ENCODE results near the gene CHCHD6. TPM values are rescaled to one million over a fixed set of nuclear protein-coding genes. Genes with fewer than 3 reads are reported as not detected.

The CHCHD6 gene
- polyA plus RNA-seq, 1 donor from 2014 or later = 102 TPM

DNA sequence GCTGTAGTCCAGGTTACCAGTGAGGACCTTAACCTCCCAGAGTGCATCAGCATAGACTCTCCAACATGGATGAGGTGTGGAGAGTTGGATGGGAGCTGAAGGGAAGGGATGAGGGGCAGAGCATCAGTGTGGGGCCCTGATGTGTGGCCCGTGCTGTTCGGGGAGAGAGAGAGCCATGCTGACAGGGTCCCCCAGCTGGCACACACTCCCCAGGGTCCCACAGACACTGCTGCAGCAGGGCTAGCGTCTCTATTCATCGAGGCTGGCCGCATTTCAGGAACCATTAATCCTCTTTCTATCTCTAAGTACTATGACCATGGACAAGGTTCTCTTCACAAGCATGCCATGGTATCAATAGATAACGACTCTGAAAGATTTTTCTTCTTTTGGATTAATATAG lies 192.9 kb downstream of the CHCHD6 start:
- no peaks in the 10 kb centered on the region for H3K9me2 ChIP-seq (ENCODE audit: insufficient read depth, low read length)
- TF ChIP-seq POLR2AphosphoS5 (IDR thresholded peaks at IDR 0.05) = no peak
- TF ChIP-seq RAD21 (conservative IDR thresholded peaks at IDR 0.05) = no peak
- no peak for TF ChIP-seq TAF1 (IDR thresholded peaks at IDR 0.05; ENCODE audit: low read depth)
- no peak for TF ChIP-seq EZH2 (IDR thresholded peaks at IDR 0.05; ENCODE audit: borderline replicate concordance, insufficient read depth, low read length, poor library complexity, severe bottlenecking)
- no peak for TF ChIP-seq SMC3 (conservative IDR thresholded peaks at IDR 0.05; ENCODE audit: poor library complexity)
- TF ChIP-seq, protein P1, sequence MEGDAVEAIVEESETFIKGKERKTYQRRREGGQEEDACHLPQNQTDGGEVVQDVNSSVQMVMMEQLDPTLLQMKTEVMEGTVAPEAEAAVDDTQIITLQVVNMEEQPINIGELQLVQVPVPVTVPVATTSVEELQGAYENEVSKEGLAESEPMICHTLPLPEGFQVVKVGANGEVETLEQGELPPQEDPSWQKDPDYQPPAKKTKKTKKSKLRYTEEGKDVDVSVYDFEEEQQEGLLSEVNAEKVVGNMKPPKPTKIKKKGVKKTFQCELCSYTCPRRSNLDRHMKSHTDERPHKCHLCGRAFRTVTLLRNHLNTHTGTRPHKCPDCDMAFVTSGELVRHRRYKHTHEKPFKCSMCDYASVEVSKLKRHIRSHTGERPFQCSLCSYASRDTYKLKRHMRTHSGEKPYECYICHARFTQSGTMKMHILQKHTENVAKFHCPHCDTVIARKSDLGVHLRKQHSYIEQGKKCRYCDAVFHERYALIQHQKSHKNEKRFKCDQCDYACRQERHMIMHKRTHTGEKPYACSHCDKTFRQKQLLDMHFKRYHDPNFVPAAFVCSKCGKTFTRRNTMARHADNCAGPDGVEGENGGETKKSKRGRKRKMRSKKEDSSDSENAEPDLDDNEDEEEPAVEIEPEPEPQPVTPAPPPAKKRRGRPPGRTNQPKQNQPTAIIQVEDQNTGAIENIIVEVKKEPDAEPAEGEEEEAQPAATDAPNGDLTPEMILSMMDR (IDR thresholded peaks at IDR 0.05; ENCODE audit: poor library complexity, severe bottlenecking) = no peak
- no peak for TF ChIP-seq EP300 (conservative IDR thresholded peaks at IDR 0.05; ENCODE audit: poor library complexity, severe bottlenecking)
- TF ChIP-seq MXI1 (conservative IDR thresholded peaks at IDR 0.05; ENCODE audit: poor library complexity, severe bottlenecking) = no peak
- TF ChIP-seq, protein P2, sequence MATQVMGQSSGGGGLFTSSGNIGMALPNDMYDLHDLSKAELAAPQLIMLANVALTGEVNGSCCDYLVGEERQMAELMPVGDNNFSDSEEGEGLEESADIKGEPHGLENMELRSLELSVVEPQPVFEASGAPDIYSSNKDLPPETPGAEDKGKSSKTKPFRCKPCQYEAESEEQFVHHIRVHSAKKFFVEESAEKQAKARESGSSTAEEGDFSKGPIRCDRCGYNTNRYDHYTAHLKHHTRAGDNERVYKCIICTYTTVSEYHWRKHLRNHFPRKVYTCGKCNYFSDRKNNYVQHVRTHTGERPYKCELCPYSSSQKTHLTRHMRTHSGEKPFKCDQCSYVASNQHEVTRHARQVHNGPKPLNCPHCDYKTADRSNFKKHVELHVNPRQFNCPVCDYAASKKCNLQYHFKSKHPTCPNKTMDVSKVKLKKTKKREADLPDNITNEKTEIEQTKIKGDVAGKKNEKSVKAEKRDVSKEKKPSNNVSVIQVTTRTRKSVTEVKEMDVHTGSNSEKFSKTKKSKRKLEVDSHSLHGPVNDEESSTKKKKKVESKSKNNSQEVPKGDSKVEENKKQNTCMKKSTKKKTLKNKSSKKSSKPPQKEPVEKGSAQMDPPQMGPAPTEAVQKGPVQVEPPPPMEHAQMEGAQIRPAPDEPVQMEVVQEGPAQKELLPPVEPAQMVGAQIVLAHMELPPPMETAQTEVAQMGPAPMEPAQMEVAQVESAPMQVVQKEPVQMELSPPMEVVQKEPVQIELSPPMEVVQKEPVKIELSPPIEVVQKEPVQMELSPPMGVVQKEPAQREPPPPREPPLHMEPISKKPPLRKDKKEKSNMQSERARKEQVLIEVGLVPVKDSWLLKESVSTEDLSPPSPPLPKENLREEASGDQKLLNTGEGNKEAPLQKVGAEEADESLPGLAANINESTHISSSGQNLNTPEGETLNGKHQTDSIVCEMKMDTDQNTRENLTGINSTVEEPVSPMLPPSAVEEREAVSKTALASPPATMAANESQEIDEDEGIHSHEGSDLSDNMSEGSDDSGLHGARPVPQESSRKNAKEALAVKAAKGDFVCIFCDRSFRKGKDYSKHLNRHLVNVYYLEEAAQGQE (IDR thresholded peaks at IDR 0.05; ENCODE audit: borderline replicate concordance) = no peak

DNA sequence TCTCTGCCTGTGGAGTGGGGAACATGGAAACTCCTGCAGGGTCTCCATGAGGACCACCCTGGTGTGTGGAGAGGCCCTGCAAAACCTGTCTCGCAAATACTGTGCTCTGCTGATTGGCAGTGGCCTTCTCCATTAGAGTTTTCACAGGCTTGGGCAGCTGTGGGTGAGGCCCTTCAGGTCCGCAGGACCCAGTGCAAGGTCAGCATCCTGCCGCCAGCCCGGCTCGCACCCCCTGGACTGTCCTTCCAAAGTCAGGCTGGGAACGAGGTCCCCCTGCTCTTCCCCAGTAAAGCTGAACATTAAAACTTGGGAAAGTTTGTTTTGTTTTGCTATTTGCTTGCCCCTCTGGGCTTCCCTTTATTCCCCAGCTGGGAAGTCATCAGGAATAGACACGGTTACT lies 193.9 kb downstream of the CHCHD6 start:
- Histone ChIP-seq H4K20me1 (ENCODE audit: insufficient read depth) (no peaks in the 10 kb centered on the region), H3K27me3 (ENCODE audit: insufficient read depth, low read depth, low read length) (no peaks in the 10 kb centered on the region), H3K4me3 (ENCODE audit: low read length) (no peak overlapping the region), H3K36me3 (ENCODE audit: insufficient read depth, low read length) (no peaks in the 10 kb centered on the region), H2AFZ (ENCODE audit: low read depth, low read length) (no peak overlapping the region), H3F3A (ENCODE audit: insufficient read depth, low read length, poor library complexity, severe bottlenecking) (no peaks in the 10 kb centered on the region), H3K27ac (ENCODE audit: low read length) (no peak overlapping the region), H3K9me2 (ENCODE audit: insufficient read depth, low read length) (no peaks in the 10 kb centered on the region), H3K9ac (ENCODE audit: low read length) (no peak overlapping the region), H3K4me2 (ENCODE audit: low read length) (no peak overlapping the region), H3K9me3 (ENCODE audit: low read length) (no peaks in the 10 kb centered on the region), H3K79me2 (replicated peaks; ENCODE audit: insufficient read depth, low read length) (no peaks in the 10 kb centered on the region)
- no peak for TF ChIP-seq MXI1 (conservative IDR thresholded peaks at IDR 0.05; ENCODE audit: poor library complexity, severe bottlenecking)
- TF ChIP-seq, protein P1 (IDR thresholded peaks at IDR 0.05; ENCODE audit: poor library complexity, severe bottlenecking) = no peak
- TF ChIP-seq EP300 (conservative IDR thresholded peaks at IDR 0.05; ENCODE audit: poor library complexity, severe bottlenecking) = no peak
- no peak for TF ChIP-seq EZH2 (IDR thresholded peaks at IDR 0.05; ENCODE audit: borderline replicate concordance, insufficient read depth, low read length, poor library complexity, severe bottlenecking)
- no peak for TF ChIP-seq POLR2AphosphoS5 (IDR thresholded peaks at IDR 0.05)

More for the DNA sequence above, 192.9 kb downstream of the CHCHD6 start:
- H2AFZ ChIP-seq (ENCODE audit: low read depth, low read length) = no peak overlapping the region
- H3F3A ChIP-seq (ENCODE audit: insufficient read depth, low read length, poor library complexity, severe bottlenecking) = no peaks in the 10 kb centered on the region
- no peaks in the 10 kb centered on the region for H3K79me2 ChIP-seq (replicated peaks; ENCODE audit: insufficient read depth, low read length)
- H4K20me1 ChIP-seq (ENCODE audit: insufficient read depth) = no peaks in the 10 kb centered on the region
- no peaks in the 10 kb centered on the region for H3K9me3 ChIP-seq (ENCODE audit: low read length)
- no peak overlapping the region for H3K27ac ChIP-seq (ENCODE audit: low read length)
- no peak overlapping the region for H3K4me2 ChIP-seq (ENCODE audit: low read length)
- no peaks in the 10 kb centered on the region for H3K36me3 ChIP-seq (ENCODE audit: insufficient read depth, low read length)
- no peak overlapping the region for H3K4me3 ChIP-seq (ENCODE audit: low read length)
- H3K27me3 ChIP-seq (ENCODE audit: insufficient read depth, low read depth, low read length) = no peaks in the 10 kb centered on the region
- H3K9ac ChIP-seq (ENCODE audit: low read length) = no peak overlapping the region

Measured in neural cell (in vitro differentiated cells).